GM18867 (cell line): ENCODE measurements around the gene GRID1.
"Not testable (repeated sequence)": the region's sequence is repeated elsewhere in the genome, so short reads cannot be mapped to it uniquely, and the experiment has no call there.

Experiments
- ATAC-seq: cut with Tn5 transposase; IDR thresholded peaks from one replicate; pipeline ENCODE4 v1.9.1; 2021; ENCODE audit warnings: mild to moderate bottlenecking, moderate library complexity; ENCODE audit not compliant: unreplicated experiment

GRID1 gene

DNA sequence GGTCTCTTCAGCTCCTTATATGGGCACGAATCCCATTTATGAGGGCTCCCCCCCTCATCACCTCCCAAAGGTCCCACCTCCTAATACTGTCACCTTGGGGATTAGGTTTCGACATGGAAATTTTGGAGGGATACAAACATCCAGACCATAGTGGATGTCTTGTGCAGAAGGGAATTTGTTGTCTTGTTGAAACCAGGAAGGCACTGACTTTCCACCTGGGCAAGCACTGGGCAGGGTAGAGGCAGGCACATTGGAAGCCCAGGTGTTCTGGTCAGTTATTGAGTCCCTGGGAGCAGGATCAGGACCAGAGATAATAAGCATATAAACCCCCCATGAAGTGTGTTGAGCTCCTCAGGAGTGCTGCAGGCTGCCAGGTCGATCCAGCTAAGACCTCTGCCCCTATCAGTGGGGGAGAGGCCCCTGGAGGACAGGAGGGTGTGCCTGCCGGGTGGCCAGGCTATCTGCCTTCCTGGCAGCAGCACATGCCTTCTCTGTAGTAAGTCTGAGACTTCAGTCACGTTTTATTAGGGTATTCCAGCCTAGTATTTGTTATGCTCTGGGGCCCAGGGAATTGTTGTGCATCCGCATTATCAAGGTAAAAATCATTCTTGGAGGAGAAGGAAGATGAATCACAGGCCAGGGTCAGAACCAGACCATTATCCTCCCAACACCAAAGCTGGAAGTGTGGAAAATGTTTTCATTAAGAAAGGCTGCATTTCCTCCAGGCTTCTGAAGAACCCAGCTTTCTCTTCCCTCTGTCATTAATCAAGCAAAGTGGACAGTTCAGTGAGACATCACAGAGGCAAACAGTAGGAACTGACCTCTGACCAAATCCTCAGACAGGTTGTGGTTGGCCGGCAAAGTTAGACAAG, 503.1 kb downstream of the GRID1 start:
- no peak for ATAC-seq

DNA sequence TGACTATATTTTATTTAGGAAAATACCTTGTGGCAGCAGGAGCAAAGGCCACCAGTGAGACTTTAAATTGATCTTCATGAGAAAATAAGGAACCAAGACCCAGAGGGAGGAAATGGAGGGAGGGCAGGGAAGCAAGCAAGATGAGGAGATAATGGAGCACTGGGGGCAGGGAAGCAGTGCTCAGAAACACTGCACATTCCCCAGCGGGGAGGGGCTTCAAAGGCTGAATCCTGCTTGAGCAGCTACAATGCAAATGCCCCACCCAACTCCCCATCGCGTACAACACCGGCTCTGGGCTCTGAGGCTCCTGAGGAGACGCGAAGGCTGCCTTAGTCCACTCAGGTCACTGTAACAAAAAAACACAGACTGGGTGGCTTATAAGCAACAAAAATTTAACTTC, 503.8 kb downstream of the GRID1 start:
- ATAC-seq: no peak

GRCh38 chr10:85861513-85862197, 504.9 kb downstream of the GRID1 start:
- ATAC-seq: no peak

DNA sequence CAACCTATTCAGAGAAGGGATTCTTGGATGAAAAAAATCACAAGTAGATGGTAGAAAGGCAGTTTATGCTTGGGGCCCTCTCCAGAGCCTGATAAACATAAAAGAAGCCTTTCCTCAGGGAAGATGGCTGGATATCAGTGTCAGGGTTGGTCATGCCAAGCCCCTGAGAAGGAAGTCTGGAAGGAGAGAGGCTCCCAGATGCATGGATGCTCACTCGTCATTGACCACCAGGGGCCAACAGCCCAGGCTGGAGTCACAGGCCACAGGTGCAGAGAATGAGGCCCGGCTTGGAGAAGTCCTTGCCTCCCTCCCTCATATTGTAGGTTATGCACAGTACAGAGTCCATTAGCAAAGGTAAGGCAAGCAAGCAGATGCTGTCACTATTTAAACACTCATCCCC, 506.7 kb downstream of the GRID1 start:
- no peak for ATAC-seq

- no peak for ATAC-seq
Observed at GRCh38 chr10:85858776-85859515, 507.6 kb downstream of the GRID1 start.

DNA sequence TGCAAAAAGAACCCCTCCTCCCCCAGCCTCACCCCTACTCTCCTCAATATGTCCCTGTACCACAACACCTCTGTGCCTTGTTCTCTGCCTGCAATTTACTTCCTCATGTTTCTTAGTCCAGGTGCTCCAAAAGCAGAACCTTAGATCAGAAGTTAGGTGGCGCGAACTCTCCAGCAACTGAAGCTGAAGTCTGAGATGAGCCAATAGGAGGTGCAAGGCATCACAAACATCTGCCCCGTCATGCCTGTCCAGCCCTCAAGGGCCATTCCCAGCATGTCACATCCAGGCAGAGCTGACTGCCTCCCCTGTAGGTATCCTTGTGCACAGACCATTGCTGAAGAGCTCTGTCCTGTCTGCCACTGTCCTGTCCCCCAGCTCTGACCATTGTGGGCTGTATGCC, 508.8 kb downstream of the GRID1 start:
- no peak for ATAC-seq

DNA sequence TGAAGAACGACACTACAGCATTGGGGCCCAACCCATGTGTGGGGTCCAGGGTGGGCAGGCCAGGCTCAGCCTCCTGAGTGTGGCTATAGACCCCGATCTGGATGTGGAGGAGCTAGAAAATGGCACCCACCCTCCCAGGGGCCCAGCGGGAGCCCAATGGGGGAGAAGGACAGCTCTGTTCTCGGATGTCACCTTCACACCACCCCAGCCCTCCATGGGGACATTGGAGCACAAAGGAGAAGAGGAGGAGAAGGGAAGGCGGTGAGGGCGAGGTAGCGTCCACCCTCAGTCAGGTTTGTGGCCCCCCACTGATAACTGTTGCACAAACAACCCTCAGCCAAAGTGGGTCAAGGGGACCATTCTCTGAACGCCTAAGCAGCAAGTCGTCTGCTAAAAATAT, 509.3 kb downstream of the GRID1 start:
- ATAC-seq: no peak

DNA sequence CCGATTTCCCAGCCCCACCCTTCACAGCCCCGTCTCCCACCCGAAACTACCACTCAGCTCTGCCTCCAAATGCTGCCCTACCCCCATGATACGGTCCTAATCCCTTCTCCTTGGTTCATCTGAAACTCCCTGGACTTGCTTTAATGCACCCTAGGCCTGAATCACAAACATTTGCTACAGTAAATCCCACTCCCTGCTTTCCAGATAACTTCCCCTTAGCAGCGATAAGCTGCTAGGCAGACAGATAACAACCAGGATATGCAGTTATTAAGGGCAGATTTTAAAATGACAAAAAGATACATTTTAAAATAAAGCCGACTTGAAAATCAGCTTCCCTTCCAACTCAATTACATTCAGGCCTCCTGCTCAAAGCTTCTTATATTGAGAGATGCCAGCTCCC, 514.7 kb downstream of the GRID1 start:
- no peak for ATAC-seq

DNA sequence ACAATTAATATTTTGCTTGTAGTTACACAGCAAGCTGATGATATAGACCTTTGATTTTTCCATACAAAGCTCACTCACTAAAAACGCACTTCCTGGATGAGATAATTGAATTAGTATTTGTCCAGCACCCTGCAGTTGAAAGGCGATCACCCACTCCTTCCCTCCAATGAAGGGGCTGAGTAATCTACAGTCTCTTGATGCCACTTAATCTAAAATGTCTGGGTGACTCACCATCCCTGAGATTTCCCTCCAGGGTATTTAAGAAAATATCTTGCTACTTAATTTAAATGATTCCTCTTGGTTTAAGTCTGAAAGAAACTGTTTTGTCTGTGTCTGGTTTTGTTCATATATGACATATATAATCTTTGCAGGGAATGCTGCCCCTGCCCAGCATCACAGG, 515.3 kb downstream of the GRID1 start:
- no peak for ATAC-seq

DNA sequence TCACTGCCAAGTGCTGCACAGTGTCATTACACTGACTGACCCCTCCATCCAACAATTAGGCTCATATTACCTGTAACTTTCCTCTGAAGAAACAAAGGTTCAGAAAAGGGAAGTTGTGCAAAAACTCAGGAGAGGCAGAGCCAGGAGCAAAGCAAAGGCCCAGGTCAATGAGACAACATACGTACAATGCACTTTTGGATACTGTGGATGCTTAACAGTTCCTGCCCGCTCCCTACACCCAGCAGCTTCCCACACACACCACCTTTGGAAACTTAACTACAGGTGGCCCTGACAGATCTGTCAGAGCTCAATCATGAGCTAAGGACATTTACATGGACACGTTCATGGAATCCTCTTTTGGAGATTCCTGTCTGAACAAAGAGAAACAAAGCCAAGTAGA, 515.9 kb downstream of the GRID1 start:
- no peak for ATAC-seq

DNA sequence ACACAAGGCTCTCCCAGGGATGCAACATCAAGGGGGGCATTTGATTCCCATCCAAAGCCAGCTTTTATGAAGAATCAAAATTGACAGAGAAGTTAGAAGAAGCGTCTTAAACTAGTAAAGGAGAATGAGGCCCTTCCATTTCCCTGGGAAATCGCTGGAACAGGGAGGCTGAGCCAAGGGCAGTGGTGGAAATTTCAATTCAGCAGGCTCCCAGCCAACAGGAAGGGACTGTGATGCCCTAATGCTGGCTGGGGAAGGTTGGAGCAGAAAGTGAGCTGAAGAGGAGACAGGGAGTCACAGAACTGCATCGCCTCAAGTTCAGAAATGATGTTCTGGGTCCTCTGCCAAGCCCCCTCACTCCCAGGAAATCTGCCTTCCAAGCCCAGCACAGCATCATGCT, 517.3 kb downstream of the GRID1 start:
- ATAC-seq: no peak

DNA sequence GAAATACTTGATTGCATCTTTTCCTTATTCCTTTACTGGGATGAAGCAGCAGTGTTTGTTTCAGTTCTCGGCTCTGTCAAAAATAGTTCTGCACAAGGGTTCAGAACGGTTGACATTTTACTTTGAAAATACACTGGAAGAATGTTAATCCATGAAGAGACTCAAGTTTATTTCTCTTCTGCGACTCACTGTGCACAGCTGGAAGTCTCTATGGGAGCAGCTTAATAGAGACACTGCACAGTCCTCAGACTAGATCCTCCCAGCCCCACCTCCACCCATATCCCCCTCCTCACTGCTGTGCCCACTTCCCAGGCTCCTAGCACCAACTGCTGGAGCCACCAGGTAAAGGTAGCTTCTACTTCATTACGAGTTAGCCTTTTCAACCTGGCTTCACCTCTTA, 517.8 kb downstream of the GRID1 start:
- no peak for ATAC-seq

- ATAC-seq: no peak
Observed at GRCh38 chr10:85847085-85847484, 519.5 kb downstream of the GRID1 start.

DNA sequence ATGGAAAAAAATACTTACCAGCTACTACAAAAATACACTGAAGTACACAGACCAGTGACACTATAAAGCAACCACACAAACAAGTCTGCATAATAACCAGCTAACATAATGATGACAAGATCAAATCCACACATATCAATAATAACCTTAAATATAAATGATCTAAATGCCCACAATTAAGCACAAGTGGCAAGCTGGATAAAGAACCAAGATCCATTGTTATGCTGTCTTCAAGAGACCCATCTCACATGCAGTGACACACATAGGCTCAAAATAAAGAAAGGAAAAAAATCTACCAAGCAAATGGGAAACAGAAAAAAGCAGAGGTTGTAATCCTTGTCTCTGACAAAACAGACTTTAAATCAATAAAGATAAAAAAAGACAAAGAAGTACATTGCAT, 527.9 kb downstream of the GRID1 start:
- ATAC-seq: not testable (repeated sequence)

GRCh38 chr10:85832988-85833387, 533.6 kb downstream of the GRID1 start:
- no peak for ATAC-seq

GRCh38 chr10:85831422-85831821, 535.2 kb downstream of the GRID1 start:
- ATAC-seq: no peak

- ATAC-seq: no peak
Observed at GRCh38 chr10:85826377-85826776, 540.2 kb downstream of the GRID1 start.

DNA sequence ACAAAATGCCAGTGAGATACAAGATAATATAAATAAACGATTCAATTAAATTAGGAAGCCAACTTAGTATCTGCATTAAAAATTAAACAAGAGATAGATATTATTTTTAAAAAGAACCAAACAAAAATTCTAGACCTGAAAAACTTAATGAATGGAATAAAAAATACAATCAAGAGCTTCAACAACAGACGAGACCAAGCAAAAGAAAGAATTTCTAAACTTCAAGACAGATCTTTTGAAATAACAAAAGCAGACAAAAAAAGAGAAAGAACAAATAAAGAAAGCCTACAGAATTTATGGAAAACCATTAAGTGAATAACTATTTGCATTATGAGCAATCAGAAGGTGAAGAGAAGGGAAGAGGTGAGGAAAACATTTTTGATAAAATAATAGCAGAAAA, 555.2 kb downstream of the GRID1 start:
- ATAC-seq: no peak

DNA sequence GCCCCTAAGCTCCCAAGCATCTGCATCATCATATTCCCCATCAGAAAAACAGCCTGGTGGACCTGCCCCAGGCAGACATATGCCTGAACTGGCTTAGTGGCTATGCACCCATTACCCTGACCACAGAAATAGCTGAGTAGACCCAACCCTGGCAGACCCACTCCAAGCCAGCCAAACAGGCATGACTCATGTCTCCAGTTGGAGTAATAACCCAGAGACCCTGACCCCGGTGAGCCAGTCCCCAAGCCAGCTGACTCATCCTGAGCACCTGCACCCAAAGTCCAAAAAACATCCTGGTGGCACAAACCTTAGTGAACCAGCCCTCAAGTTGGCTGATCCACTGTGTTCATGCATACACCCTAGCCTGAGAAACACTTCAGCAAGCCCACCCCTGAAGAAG, 555.9 kb downstream of the GRID1 start:
- no peak for ATAC-seq

DNA sequence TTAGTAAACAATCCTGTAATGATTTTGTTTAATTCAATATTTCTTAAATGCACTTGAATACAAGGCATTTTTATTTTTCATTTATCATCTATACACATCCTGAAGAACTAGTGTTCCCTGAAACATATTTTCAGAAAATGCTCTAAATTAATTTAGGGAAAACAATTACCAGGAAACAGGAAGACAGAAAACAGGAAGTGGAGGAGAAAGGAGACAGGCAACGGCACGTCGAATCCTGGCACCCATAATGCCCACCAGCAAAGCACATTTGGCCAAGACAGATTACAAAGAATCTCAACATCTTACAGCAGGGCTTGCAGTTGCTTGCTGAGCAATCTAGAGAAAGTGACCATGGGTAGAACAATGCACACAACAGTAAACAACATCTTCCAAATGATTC, 571.1 kb downstream of the GRID1 start:
- no peak for ATAC-seq

- no peak for ATAC-seq
Observed at GRCh38 chr10:85794553-85794952, 572.0 kb downstream of the GRID1 start.

- ATAC-seq: no peak
Observed at GRCh38 chr10:85792533-85792858, 574.1 kb downstream of the GRID1 start.
